Left lung (tissue), 10 donors: Measurements from ENCODE around the gene PDE1C. TPM values are rescaled to one million over a fixed set of nuclear protein-coding genes. Genes with fewer than 3 reads are reported as not detected.

Experiments
- ATAC-seq: fragments of 200-7000 bp; cut with Tn5 transposase; one replicate; pipeline ENCODE4 v1.9.1; 2020; ENCODE audit warnings: moderate library complexity
- DNase-seq, 4 donors: peaks; one replicate each; pipeline ENCODE4 v3.0.0-alpha.2; 2013 to 2020
- H3K27ac ChIP-seq, 2 donors: fragments of 200-600 bp; sonication (generic) in 1 of 2; one replicate each; pipeline versions ENCODE4 v1.5.0 to v1.8.0; 2020 to 2021
- H3K27me3 ChIP-seq, 2 donors: fragments of 200-600 bp; sonication (generic) in 1 of 2; one replicate each; pipeline versions ENCODE4 v1.5.0 to v1.8.0; 2020 to 2021
- H3K36me3 ChIP-seq, 2 donors: fragments of 200-600 bp; sonication (generic) in 1 of 2; one replicate each; pipeline versions ENCODE4 v1.5.0 to v1.8.0; 2020 to 2021
- H3K4me1 ChIP-seq, 2 donors: fragments of 200-600 bp; one replicate each; pipeline ENCODE4 v1.8.0; 2021
- H3K4me3 ChIP-seq, 2 donors: fragments of 200-600 bp; sonication (generic) in 1 of 2; one replicate each; pipeline versions ENCODE4 v1.5.0 to v1.8.0; 2020 to 2021; ENCODE audit warnings: mild to moderate bottlenecking in 1 of 2
- H3K9me3 ChIP-seq, 2 donors: fragments of 200-600 bp; sonication (generic) in 1 of 2; one replicate each; pipeline versions ENCODE4 v1.5.0 to v1.8.0; 2020 to 2021
- intact Hi-C, 2 donors: fragments of 100-400 bp; cut with DNase I; formaldehyde crosslinking; loops; one replicate each; pipeline versions ENCODE4 v1.11.2 to v1.14.2; 2022
- polyA plus RNA-seq, 6 donors: library from polyadenylated mRNA; unstranded; fragments of 120-200 nt; gene quantifications; one replicate each; pipeline ENCODE4 v1.2.1, GENCODE V29; 2013; ENCODE audit not compliant: insufficient read length in 6 of 6
- total RNA-seq, 2 donors: library from RNA; stranded (reverse); fragmentation: NEBNext Ultra II Directional; extraction: Animal tissue kit (Norgen Biotek cat#: 25700); gene quantifications; one replicate each; pipeline ENCODE4 v1.2.1, GENCODE V29; 2021
- TF ChIP-seq, protein P1 (sequence below), 2 donors: fragments of 200-600 bp; sonication (generic) in 1 of 2; IDR thresholded peaks; one replicate each; pipeline versions ENCODE4 v1.5.0 to v1.8.0; 2021; ENCODE audit warnings: antibody characterized with exemption in 2 of 2
- donor health status: DM: no; HTN: yes; CAD: no.
- donor health status: DM: no; HTN: no; CAD: no.

The PDE1C gene
- total and polyA plus RNA-seq, 8 donors = 2.0 to 13.8 (median 3.9) TPM

DNA sequence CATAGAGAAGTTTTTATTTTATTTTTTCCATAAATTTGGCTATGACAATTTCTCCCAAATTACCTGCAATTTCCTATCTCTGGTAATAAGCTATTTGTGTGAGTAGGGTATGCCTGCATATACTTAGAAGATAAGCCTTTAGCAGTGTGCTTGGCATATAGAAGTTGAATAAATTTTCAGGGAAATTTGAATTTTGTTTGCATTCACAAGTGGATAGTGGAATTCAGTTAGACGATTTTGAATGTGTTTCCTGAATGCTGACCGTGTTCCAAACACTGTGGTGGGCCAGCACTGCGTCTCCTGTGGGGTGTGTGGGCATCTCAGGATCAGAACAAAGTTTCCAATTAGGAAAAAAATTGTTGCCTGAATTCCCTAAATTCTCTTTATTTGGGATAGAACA lies 283.9 kb downstream of the PDE1C start:
- TF ChIP-seq, protein P1, sequence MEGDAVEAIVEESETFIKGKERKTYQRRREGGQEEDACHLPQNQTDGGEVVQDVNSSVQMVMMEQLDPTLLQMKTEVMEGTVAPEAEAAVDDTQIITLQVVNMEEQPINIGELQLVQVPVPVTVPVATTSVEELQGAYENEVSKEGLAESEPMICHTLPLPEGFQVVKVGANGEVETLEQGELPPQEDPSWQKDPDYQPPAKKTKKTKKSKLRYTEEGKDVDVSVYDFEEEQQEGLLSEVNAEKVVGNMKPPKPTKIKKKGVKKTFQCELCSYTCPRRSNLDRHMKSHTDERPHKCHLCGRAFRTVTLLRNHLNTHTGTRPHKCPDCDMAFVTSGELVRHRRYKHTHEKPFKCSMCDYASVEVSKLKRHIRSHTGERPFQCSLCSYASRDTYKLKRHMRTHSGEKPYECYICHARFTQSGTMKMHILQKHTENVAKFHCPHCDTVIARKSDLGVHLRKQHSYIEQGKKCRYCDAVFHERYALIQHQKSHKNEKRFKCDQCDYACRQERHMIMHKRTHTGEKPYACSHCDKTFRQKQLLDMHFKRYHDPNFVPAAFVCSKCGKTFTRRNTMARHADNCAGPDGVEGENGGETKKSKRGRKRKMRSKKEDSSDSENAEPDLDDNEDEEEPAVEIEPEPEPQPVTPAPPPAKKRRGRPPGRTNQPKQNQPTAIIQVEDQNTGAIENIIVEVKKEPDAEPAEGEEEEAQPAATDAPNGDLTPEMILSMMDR (IDR thresholded peaks at IDR 0.05) = no peak
- no peaks in the 10 kb centered on the region for H3K36me3 ChIP-seq
- H3K4me1 ChIP-seq = no peaks in the 10 kb centered on the region
- no peak for ATAC-seq
- no peak overlapping the region for H3K4me3 ChIP-seq
- intact Hi-C loops = loop anchor here in 1 of 2 donors (10.0 kb wide), 1 partner anchor 278 kb away; no protein-coding TSS in a partner anchor
- DNase-seq = no peak
- H3K27me3 ChIP-seq = no peaks in the 10 kb centered on the region
- no peaks in the 10 kb centered on the region for H3K9me3 ChIP-seq
- no peak overlapping the region for H3K27ac ChIP-seq

DNA sequence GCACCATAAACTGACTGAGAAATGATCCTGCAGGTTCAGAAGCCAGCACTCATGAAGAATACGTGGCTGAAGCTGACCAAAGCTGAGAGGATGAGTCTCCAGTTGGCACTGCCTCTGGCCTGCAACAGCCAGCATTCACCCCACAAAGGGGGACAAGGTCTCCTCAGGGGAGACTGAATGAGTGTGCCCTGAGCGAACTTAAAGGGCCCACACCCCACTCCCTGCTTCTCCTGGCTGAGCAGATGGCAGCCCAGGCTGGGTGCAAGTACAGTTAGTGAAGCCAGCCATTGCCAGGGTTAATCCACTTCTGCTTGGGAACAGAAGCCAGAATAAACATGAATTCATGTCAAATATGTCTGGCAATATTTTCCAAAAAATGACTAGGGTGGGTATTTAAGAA lies 285.1 kb downstream of the PDE1C start:
- DNase-seq (no peak), ATAC-seq (no peak)
- Histone ChIP-seq H3K36me3 (no peaks in the 10 kb centered on the region), H3K27me3 (no peaks in the 10 kb centered on the region), H3K27ac (no peak overlapping the region), H3K4me1 (no peaks in the 10 kb centered on the region), H3K4me3 (no peak overlapping the region), H3K9me3 (no peaks in the 10 kb centered on the region)
- TF ChIP-seq, protein P1 (IDR thresholded peaks at IDR 0.05) = no peak
- intact Hi-C loops = loop anchor here in 1 of 2 donors (10.0 kb wide), 1 partner anchor 280 kb away; no protein-coding TSS in a partner anchor

DNA sequence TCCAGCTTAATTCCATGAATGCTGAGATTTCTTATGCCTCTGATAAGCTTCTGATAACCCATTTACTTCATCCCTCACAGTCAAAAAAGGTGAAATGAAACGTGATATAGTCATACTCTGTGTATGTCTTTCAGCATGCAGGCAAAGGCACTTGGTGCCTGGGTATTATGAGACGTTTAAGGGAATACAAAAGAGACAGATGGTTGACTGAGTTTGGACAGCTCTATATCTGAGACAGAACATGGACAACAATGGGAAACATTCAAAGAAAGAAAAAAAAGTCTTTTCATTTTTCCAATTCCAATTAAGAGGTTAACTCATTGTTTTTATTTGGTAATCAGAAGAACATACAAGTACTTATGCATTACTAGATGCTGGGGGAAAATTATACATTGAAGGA lies 287.0 kb downstream of the PDE1C start:
- Histone ChIP-seq H3K36me3 (no peaks in the 10 kb centered on the region), H3K27me3 (no peaks in the 10 kb centered on the region), H3K4me3 (no peak overlapping the region), H3K9me3 (no peaks in the 10 kb centered on the region), H3K4me1 (no peaks in the 10 kb centered on the region), H3K27ac (no peak overlapping the region)
- no peak for ATAC-seq
- intact Hi-C loops = loop anchor here in 1 of 2 donors (10.0 kb wide), 1 partner anchor 282 kb away; no protein-coding TSS in a partner anchor
- DNase-seq = no peak
- TF ChIP-seq, protein P1 (IDR thresholded peaks at IDR 0.05) = no peak

DNA sequence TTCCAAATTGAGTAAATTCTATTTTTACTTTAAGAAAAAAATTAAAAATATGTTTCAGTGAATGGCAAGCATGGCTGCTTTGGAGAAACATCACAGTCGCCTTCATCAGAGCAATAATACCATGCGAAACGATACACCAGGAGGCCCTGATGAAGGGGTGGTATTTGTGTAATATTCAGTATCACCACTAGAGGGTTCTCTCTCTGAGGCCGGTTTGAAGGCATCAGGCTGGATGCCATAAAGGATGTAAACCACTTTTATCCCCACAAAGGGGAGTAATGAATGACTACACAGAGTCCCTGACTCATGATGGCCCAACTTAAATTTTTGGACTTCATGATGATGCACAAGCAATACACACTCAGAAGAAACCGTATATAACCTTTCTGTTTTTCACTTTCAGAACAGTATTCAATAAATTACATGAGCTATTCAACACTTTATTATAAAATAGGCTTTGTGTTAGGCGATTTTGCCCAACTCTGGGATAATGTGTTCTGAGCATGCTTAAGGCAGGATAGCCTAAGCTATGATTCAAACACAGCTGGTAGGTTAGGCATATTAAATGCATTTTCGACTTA lies 287.7 kb downstream of the PDE1C start:
- TF ChIP-seq, protein P1 (IDR thresholded peaks at IDR 0.05) = peak; percentile 73 to 76
- Histone ChIP-seq H3K4me3 (no peak overlapping the region), H3K4me1 (no peaks in the 10 kb centered on the region), H3K9me3 (no peaks in the 10 kb centered on the region), H3K27ac (no peak overlapping the region), H3K27me3 (no peaks in the 10 kb centered on the region), H3K36me3 (no peaks in the 10 kb centered on the region)
- intact Hi-C loops = loop anchor here in 1 of 2 donors (10.0 kb wide), 1 partner anchor 282 kb away; no protein-coding TSS in a partner anchor
- DNase-seq (peak in 2 of 4 donors; percentile 7 to 17), ATAC-seq (peak; percentile 86)

DNA sequence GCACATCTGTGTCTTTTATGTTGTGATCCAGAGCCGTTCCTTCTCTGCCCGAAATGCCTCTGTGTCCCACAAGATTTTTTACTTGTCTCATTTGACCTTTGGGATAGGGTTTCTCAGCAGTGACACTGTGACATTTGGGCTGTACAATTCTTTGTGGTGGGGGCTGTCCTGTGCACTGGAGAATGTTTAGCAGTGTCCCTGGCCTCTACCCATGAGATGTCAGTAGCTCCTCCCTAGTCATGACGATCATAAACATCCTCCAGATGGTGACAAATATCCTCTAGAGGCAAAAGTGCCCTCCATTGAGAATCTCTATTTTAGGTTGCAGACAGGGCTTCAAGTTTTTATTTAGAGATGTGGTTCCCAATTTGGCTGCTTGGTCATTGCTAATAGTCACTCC lies 291.9 kb downstream of the PDE1C start:
- DNase-seq (no peak), ATAC-seq (no peak)
- Histone ChIP-seq H3K36me3 (no peaks in the 10 kb centered on the region), H3K9me3 (no peaks in the 10 kb centered on the region), H3K4me1 (no peaks in the 10 kb centered on the region), H3K27me3 (no peaks in the 10 kb centered on the region), H3K27ac (no peak overlapping the region), H3K4me3 (no peak overlapping the region)
- intact Hi-C loops = no loop called here
- TF ChIP-seq, protein P1 (IDR thresholded peaks at IDR 0.05) = no peak
